CD4-positive, alpha-beta T cell treated with Interleukin-6 for 4 hours (primary cell): Measurements from ENCODE around the gene PDGFRA.
"Not testable (repeated sequence)": the region's sequence is repeated elsewhere in the genome, so short reads cannot be mapped to it uniquely, and the experiment has no call there.

Experiments
- DNase-seq: peaks from one replicate; pipeline ENCODE4 v3.0.0-alpha.2; 2020; ENCODE audit warnings: mixed read lengths

The PDGFRA gene

GRCh38 chr4:54320826-54321685 is 92.0 kb downstream of the PDGFRA start:
- no peak for DNase-seq

- DNase-seq: peak; percentile 43
These were observed 93.8 kb downstream of the PDGFRA start for GRCh38 chr4:54322818-54323417.

GRCh38 chr4:54330896-54331295 is 101.8 kb downstream of the PDGFRA start:
- DNase-seq: no peak

GRCh38 chr4:54332542-54332941 is 103.4 kb downstream of the PDGFRA start:
- DNase-seq: no peak

- DNase-seq: no peak
These were observed 104.6 kb downstream of the PDGFRA start for GRCh38 chr4:54333657-54334056.

GRCh38 chr4:54334769-54335168 is 105.7 kb downstream of the PDGFRA start:
- not testable (repeated sequence) for DNase-seq

GRCh38 chr4:54337009-54337408 is 107.9 kb downstream of the PDGFRA start:
- no peak for DNase-seq

GRCh38 chr4:54342067-54342466 is 113.0 kb downstream of the PDGFRA start:
- DNase-seq: not testable (repeated sequence)
